Endothelial cell of umbilical vein (primary cell): ENCODE data around the gene CCDC106. TPM values are rescaled to one million over a fixed set of nuclear protein-coding genes. Genes with fewer than 3 reads are reported as not detected.

Source experiments
- BruUV-seq: library from RNA; stranded (reverse); fragments of 400-500 nt; replicated peaks from 2 replicates; lab custom pipeline; 2021; lab: Mats Ljungman, UMichigan
- CTCF ChIA-PET: fragments of 300-600, 350-600 bp; sonication (Branson Sonifier 250); formaldehyde crosslinking; loops from one replicate; lab custom pipeline; 2021; ENCODE audit warnings: antibody characterized with exemption, inconsistent platforms; lab: Charles Lee
- POLR2A ChIA-PET: fragments of 300-600, 350-600 bp; sonication (Branson Sonifier 250); formaldehyde crosslinking; loops from one replicate; lab custom pipeline; 2021; ENCODE audit warnings: antibody characterized with exemption, inconsistent platforms; lab: Charles Lee
- DNase-seq: peaks from one replicate; pipeline ENCODE4 v3.0.0-alpha.2; 2011; ENCODE audit warnings: low read depth, low spot score
- FAIRE-seq: peaks from 2 replicates; lab custom pipeline; 2011; peaks lifted over from hg19 to GRCh38; lab: Jason Lieb, UNC
- H2AFZ ChIP-seq: 2 replicates; pipeline ENCODE4 v1.6.0; 2012; ENCODE audit warnings: low read depth, low read length, control low read depth, inconsistent platforms
- H3K27ac ChIP-seq: 2 replicates; pipeline ENCODE4 v1.5.1; 2011; ENCODE audit warnings: low read depth, mild to moderate bottlenecking, control low read depth, low read length, moderate library complexity; ENCODE audit not compliant: insufficient read depth
- H3K27me3 ChIP-seq, 2 experiments: 2 replicates each; pipeline versions ENCODE4 v1.6.0 to v1.6.1; 2011; ENCODE audit warnings: low read length in 2 of 2, mixed read lengths in 1 of 2; ENCODE audit not compliant: control insufficient read depth in 2 of 2, insufficient read depth in 2 of 2
- H3K36me3 ChIP-seq, 2 experiments: 2 replicates in 1 of 2; 3 replicates in 1 of 2; pipeline ENCODE4 v1.5.1; 2011; ENCODE audit warnings: low read length in 2 of 2, mild to moderate bottlenecking in 1 of 2, moderate library complexity in 1 of 2; ENCODE audit not compliant: control insufficient read depth in 2 of 2, insufficient read depth in 2 of 2; ENCODE audit errors: extremely low read depth in 1 of 2
- H3K4me1 ChIP-seq: 3 replicates; pipeline ENCODE4 v1.5.1; 2011; ENCODE audit warnings: mild to moderate bottlenecking, low read length; ENCODE audit not compliant: control insufficient read depth, insufficient read depth; ENCODE audit errors: extremely low read depth
- H3K4me2 ChIP-seq: 2 replicates; pipeline ENCODE4 v1.6.1; 2011; ENCODE audit warnings: low read length, control low read depth, mixed read lengths; ENCODE audit not compliant: insufficient read depth
- H3K4me3 ChIP-seq, 3 experiments: fragments of 200-600 bp in 1 of 3; sonication (generic), shearing (Covaris generic) in 1 of 3; replicated peaks in 1 of 3; 2 replicates each; pipeline ENCODE4 v1.5.1; 2011 to 2016; ENCODE audit warnings: control low read depth in 3 of 3, low read length in 3 of 3, mild to moderate bottlenecking in 2 of 3, inconsistent platforms in 1 of 3, low read depth in 1 of 3, moderate library complexity in 1 of 3; ENCODE audit not compliant: insufficient read depth in 1 of 3
- H3K79me2 ChIP-seq: 2 replicates; pipeline ENCODE4 v1.6.0; 2012; ENCODE audit warnings: low read length, inconsistent platforms; ENCODE audit not compliant: control insufficient read depth, insufficient read depth
- H3K9ac ChIP-seq: replicated peaks from 2 replicates; pipeline ENCODE3; 2011; ENCODE audit warnings: low read length, control low read depth; ENCODE audit not compliant: insufficient read depth; ENCODE audit errors: extremely low read depth
- H3K9me1 ChIP-seq: replicated peaks from 3 replicates; pipeline ENCODE4 v1.6.0; 2011; ENCODE audit warnings: mild to moderate bottlenecking, low read length; ENCODE audit not compliant: control insufficient read depth, insufficient read depth; ENCODE audit errors: extremely low read depth
- H3K9me3 ChIP-seq: replicated peaks from 2 replicates; pipeline ENCODE4 v1.5.1; 2012; ENCODE audit warnings: low read length, inconsistent platforms; ENCODE audit not compliant: control insufficient read depth, insufficient read depth
- H4K20me1 ChIP-seq: replicated peaks from 2 replicates; pipeline ENCODE3; 2011; ENCODE audit warnings: mild to moderate bottlenecking, low read length; ENCODE audit not compliant: control insufficient read depth, insufficient read depth; ENCODE audit errors: extremely low read depth
- EZH2 ChIP-seq: IDR thresholded peaks from 2 replicates; pipeline ENCODE4 v1.6.1; 2012; ENCODE audit warnings: borderline replicate concordance, low read depth, mild to moderate bottlenecking, moderate library complexity, low read length, inconsistent platforms; ENCODE audit not compliant: severe bottlenecking
- FOS ChIP-seq: IDR thresholded peaks from 2 replicates; pipeline ENCODE4 v1.6.1; 2011; ENCODE audit warnings: mild to moderate bottlenecking, low read length, moderate library complexity, borderline replicate concordance; ENCODE audit not compliant: insufficient read depth
- GATA2 ChIP-seq: IDR thresholded peaks from 2 replicates; pipeline ENCODE4 v1.7.0; 2011; ENCODE audit warnings: low read depth, mild to moderate bottlenecking, moderate library complexity, mixed read lengths, low read length; ENCODE audit not compliant: insufficient read length, insufficient read depth
- JUN ChIP-seq: IDR thresholded peaks from 2 replicates; pipeline ENCODE4 v1.6.1; 2011; ENCODE audit warnings: borderline replicate concordance, low read depth; ENCODE audit not compliant: insufficient read length, insufficient read depth
- MYC ChIP-seq: IDR thresholded peaks from one replicate; pipeline ENCODE4 v1.6.1; 2011; ENCODE audit warnings: mild to moderate bottlenecking, low read depth, low read length
- POLR2A ChIP-seq: IDR thresholded peaks from 2 replicates; pipeline ENCODE4 v1.6.1; 2012; ENCODE audit warnings: low read depth, mild to moderate bottlenecking, control low read depth, low read length
- POLR2AphosphoS5 ChIP-seq: IDR thresholded peaks from 2 replicates; pipeline ENCODE4 v1.6.1; 2012; ENCODE audit warnings: low read depth, mild to moderate bottlenecking, control low read depth, low read length, moderate library complexity; ENCODE audit not compliant: insufficient read depth
- dilution Hi-C: fragments of 300-500 bp; cut with MboI; formaldehyde crosslinking; loops from one replicate; pipeline ENCODE4 v1.15.0; 2019; ENCODE audit warnings: low sequenced_read_pairs; ENCODE audit not compliant: extremely low pct_ligation_motif_present
- intact Hi-C: fragments of 100-400 bp; cut with micrococcal nuclease; formaldehyde crosslinking; loops from one replicate; pipeline ENCODE4 v1.10.0; 2022
- polyA plus RNA-seq, 4 experiments: library from polyadenylated mRNA; depleted of rRNA in 3 of 4; stranded (reverse) in 3 of 4; unstranded in 1 of 4; fragments of >200 nt; gene quantifications; 2 replicates each; pipeline versions ENCODE4 v1.2.1 to v1.2.3, GENCODE V29; 2011 to 2012; ENCODE audit warnings: missing spikeins in 1 of 4
- total RNA-seq: library from RNA; stranded (reverse); gene quantifications from 2 replicates; pipeline ENCODE4 v1.2.3, GENCODE V29; 2021
- TF ChIP-seq, protein P1 (sequence below), 2 donors: IDR thresholded peaks; 1 replicate in 1 of 2; 2 replicates in 1 of 2; pipeline ENCODE4 v1.5.1; 2011; ENCODE audit warnings: low read length in 2 of 2, mild to moderate bottlenecking in 2 of 2, moderate library complexity in 2 of 2, control low read depth in 1 of 2, inconsistent platforms in 1 of 2, low read depth in 1 of 2; ENCODE audit not compliant: insufficient read depth in 1 of 2; ENCODE audit errors: extremely low read depth in 1 of 2
- TF ChIP-seq, protein P2 (sequence below): IDR thresholded peaks from 2 replicates; pipeline ENCODE4 v1.6.1; 2011; ENCODE audit not compliant: insufficient read depth, insufficient read length

The CCDC106 gene
- total and polyA plus RNA-seq, 2 donors (not counting 3 experiments of a cell fraction or from before 2014, with no cell fraction given), result 11.8 to 12.0 TPM

DNA sequence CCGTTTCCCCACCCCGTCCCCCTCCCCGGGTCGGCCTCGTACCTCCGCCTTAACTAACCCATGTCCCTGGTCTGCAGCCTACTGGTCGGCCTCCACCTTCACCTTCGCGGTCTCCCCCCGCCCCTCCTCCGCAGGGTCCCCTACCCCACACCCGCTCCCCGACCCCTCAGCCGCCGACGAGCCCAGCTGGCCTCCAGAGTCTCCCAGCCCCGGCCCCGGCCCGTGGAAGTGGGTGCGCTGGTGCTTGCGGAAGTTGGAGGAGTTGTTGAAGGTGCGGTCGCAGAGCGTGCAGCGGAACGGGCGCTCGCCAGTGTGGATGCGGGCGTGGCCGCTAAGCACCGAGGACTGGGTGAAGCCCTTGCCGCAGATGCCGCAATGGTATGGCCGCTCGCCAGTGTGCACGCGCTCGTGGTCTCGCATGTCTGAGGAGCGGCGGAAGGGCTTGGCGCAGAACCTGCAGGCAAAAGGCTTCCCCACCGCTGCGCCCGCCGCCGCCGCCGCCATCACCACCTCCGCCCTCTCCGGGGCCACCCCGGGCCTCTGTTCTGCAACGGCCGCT lies 26.3 kb upstream of the CCDC106 start:
- ChIA-PET POLR2A (no interaction called here), CTCF (interaction anchor here (1.4 kb wide), 1 partner anchor 11 kb away, joined by 3 read pairs; no protein-coding TSS in a partner anchor)
- Histone ChIP-seq H3K27me3 (no peaks in the 10 kb centered on the region), H4K20me1 (no peaks in the 10 kb centered on the region), H3K79me2 (no peaks in the 10 kb centered on the region), H3K4me3 (no peak overlapping the region), H3K4me1 (peaks cover 8% of the 10 kb centered on the region), H3K36me3 (peaks cover 0 to 4% of the 10 kb centered on the region in 2 experiments), H3K9ac (no peak overlapping the region), H3K27ac (no peak overlapping the region), H2AFZ (no peak overlapping the region), H3K4me2 (no peak overlapping the region), H3K9me1 (no peaks in the 10 kb centered on the region), H3K9me3 (no peaks in the 10 kb centered on the region)
- no TSS peak for BruUV-seq
- FAIRE-seq (no peak), DNase-seq (no peak)
- dilution Hi-C loops, result no loop called here
- TF ChIP-seq GATA2 (no peak), FOS (no peak), POLR2AphosphoS5 (no peak), MYC (no peak), POLR2A (no peak), EZH2 (no peak), JUN (no peak)
- TF ChIP-seq, protein P1, sequence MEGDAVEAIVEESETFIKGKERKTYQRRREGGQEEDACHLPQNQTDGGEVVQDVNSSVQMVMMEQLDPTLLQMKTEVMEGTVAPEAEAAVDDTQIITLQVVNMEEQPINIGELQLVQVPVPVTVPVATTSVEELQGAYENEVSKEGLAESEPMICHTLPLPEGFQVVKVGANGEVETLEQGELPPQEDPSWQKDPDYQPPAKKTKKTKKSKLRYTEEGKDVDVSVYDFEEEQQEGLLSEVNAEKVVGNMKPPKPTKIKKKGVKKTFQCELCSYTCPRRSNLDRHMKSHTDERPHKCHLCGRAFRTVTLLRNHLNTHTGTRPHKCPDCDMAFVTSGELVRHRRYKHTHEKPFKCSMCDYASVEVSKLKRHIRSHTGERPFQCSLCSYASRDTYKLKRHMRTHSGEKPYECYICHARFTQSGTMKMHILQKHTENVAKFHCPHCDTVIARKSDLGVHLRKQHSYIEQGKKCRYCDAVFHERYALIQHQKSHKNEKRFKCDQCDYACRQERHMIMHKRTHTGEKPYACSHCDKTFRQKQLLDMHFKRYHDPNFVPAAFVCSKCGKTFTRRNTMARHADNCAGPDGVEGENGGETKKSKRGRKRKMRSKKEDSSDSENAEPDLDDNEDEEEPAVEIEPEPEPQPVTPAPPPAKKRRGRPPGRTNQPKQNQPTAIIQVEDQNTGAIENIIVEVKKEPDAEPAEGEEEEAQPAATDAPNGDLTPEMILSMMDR (IDR thresholded peaks at IDR 0.05; ENCODE audit: extremely low read depth in 1 of 2, insufficient read depth in 1 of 2, low read depth in 1 of 2, low read length in 2 of 2), result no peak
- TF ChIP-seq, protein P2, sequence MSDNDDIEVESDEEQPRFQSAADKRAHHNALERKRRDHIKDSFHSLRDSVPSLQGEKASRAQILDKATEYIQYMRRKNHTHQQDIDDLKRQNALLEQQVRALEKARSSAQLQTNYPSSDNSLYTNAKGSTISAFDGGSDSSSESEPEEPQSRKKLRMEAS, result no peak
- intact Hi-C loops, result no loop called here
